Measurements from ENCODE around the gene ZFYVE19. TPM values are rescaled to one million over a fixed set of nuclear protein-coding genes. Genes with fewer than 3 reads are reported as not detected.

ZFYVE19 gene
- total RNA-seq, 1 donor from 2014 or later: 61.0 TPM

- intact Hi-C loops (cut with DNase I): no loop called here
- no peaks in the 10 kb centered on the region for H3K9me3 ChIP-seq
- no peak for DNase-seq (ENCODE audit: low spot score in 2 of 2)
- no peak overlapping the region for H3K27ac ChIP-seq
- no peaks in the 10 kb centered on the region for H3K4me1 ChIP-seq
- no peaks in the 10 kb centered on the region for H3K27me3 ChIP-seq
- no peak overlapping the region for H3K4me3 ChIP-seq
- H3K36me3 ChIP-seq: no peaks in the 10 kb centered on the region
- TF ChIP-seq CTCF (IDR thresholded peaks at IDR 0.05): no peak
These were observed 24.0 kb downstream of the ZFYVE19 start for GRCh38 chr15:40830884-40831283.

- TF ChIP-seq CTCF (IDR thresholded peaks at IDR 0.05): no peak
- Histone ChIP-seq H3K9me3 (no peaks in the 10 kb centered on the region), H3K4me3 (no peak overlapping the region), H3K36me3 (no peaks in the 10 kb centered on the region), H3K4me1 (no peaks in the 10 kb centered on the region), H3K27me3 (no peaks in the 10 kb centered on the region), H3K27ac (no peak overlapping the region)
- intact Hi-C loops (cut with DNase I): no loop called here
- no peak for DNase-seq (ENCODE audit: low spot score in 2 of 2)
These were observed 25.0 kb downstream of the ZFYVE19 start for GRCh38 chr15:40831861-40832260.

- intact Hi-C loops (cut with DNase I): no loop called here
- Histone ChIP-seq H3K4me1 (no peaks in the 10 kb centered on the region), H3K9me3 (no peaks in the 10 kb centered on the region), H3K4me3 (no peak overlapping the region), H3K36me3 (no peaks in the 10 kb centered on the region), H3K27me3 (no peaks in the 10 kb centered on the region), H3K27ac (no peak overlapping the region)
- no peak for TF ChIP-seq CTCF (IDR thresholded peaks at IDR 0.05)
- DNase-seq (ENCODE audit: low spot score in 2 of 2): no peak
These were observed 26.0 kb downstream of the ZFYVE19 start for GRCh38 chr15:40832903-40833302.

GRCh38 chr15:40836020-40836419 lies 29.1 kb downstream of the ZFYVE19 start:
- DNase-seq (ENCODE audit: low spot score in 2 of 2): no peak

GRCh38 chr15:40838756-40839155 lies 31.9 kb downstream of the ZFYVE19 start:
- no peaks in the 10 kb centered on the region for H3K9me3 ChIP-seq
- no peak for DNase-seq (ENCODE audit: low spot score in 2 of 2)
- TF ChIP-seq CTCF (IDR thresholded peaks at IDR 0.05): no peak
- no peaks in the 10 kb centered on the region for H3K36me3 ChIP-seq
- intact Hi-C loops (cut with DNase I): no loop called here
- H3K4me3 ChIP-seq: no peak overlapping the region
- H3K4me1 ChIP-seq: no peaks in the 10 kb centered on the region
- H3K27ac ChIP-seq: no peak overlapping the region
- H3K27me3 ChIP-seq: no peaks in the 10 kb centered on the region

More at GRCh38 chr15:40836020-40836419, 29.1 kb downstream of the ZFYVE19 start:
- no peaks in the 10 kb centered on the region for H3K9me3 ChIP-seq
- intact Hi-C loops (cut with DNase I): no loop called here
- H3K4me1 ChIP-seq: no peaks in the 10 kb centered on the region
- no peak overlapping the region for H3K27ac ChIP-seq
- no peak overlapping the region for H3K4me3 ChIP-seq
- no peaks in the 10 kb centered on the region for H3K36me3 ChIP-seq
- no peak for TF ChIP-seq CTCF (IDR thresholded peaks at IDR 0.05)
- no peaks in the 10 kb centered on the region for H3K27me3 ChIP-seq

GRCh38 chr15:40841741-40842140 lies 34.9 kb downstream of the ZFYVE19 start:
- H3K4me3 ChIP-seq: no peak overlapping the region
- no peak overlapping the region for H3K27ac ChIP-seq
- intact Hi-C loops (cut with DNase I): no loop called here
- no peak for TF ChIP-seq CTCF (IDR thresholded peaks at IDR 0.05)
- no peaks in the 10 kb centered on the region for H3K36me3 ChIP-seq
- peaks cover 9 to 11% of the 10 kb centered on the region in 2 donors for H3K4me1 ChIP-seq
- H3K9me3 ChIP-seq: no peaks in the 10 kb centered on the region
- H3K27me3 ChIP-seq: no peaks in the 10 kb centered on the region
- no peak for DNase-seq (ENCODE audit: low spot score in 2 of 2)

Data from ascending aorta (tissue), 2 donors.